GM13976 (cell line): ENCODE data around the gene THSD4.

ENCODE experiments used
- DNase-seq: peaks from one replicate; pipeline ENCODE4 v3.0.0; 2012; ENCODE audit warnings: low spot score
- in situ Hi-C: fragments of 300-500 bp; cut with MboI; formaldehyde crosslinking; loops from one replicate; pipeline ENCODE4 v1.12.0; 2022; ENCODE audit warnings: low sequenced_read_pairs, mixed read lengths, inconsistent platforms; ENCODE audit not compliant: unreplicated experiment
- TF ChIP-seq, protein P1 (sequence below): IDR thresholded peaks from 2 replicates; pipeline ENCODE4 v1.5.1; 2012; ENCODE audit warnings: borderline replicate concordance, mild to moderate bottlenecking; ENCODE audit not compliant: insufficient read depth; ENCODE audit errors: extremely low read depth, missing control alignments, control extremely low read depth

Gene THSD4

DNA sequence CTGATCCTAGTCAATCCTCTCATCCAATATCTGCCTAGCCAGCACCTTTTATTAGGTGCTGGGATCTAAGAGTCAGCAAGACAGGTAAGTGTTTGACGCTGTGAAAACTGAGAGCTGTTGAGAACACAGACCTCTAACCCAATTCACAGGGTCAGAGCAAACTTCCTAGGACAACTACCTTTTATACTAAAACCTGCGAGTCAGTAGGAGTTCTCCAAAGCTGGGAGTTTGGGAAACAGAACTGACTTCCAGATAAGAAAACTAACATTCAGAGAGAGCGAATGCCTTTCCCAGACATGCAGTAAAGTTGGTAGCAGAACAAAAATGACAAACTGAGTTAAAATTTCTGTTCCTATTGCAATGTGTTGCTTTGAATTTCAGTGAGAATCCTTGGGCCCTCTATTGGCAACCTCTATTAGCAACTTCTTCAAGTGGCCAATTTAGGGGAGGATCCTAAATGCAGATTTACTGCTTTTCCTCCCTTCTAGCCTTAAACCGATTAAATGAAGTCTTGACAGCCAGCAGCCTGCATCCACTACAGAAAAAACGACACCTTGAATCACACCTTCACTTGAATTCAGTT is 706.4 kb downstream of the THSD4 start:
- no peak for DNase-seq
- TF ChIP-seq, protein P1, sequence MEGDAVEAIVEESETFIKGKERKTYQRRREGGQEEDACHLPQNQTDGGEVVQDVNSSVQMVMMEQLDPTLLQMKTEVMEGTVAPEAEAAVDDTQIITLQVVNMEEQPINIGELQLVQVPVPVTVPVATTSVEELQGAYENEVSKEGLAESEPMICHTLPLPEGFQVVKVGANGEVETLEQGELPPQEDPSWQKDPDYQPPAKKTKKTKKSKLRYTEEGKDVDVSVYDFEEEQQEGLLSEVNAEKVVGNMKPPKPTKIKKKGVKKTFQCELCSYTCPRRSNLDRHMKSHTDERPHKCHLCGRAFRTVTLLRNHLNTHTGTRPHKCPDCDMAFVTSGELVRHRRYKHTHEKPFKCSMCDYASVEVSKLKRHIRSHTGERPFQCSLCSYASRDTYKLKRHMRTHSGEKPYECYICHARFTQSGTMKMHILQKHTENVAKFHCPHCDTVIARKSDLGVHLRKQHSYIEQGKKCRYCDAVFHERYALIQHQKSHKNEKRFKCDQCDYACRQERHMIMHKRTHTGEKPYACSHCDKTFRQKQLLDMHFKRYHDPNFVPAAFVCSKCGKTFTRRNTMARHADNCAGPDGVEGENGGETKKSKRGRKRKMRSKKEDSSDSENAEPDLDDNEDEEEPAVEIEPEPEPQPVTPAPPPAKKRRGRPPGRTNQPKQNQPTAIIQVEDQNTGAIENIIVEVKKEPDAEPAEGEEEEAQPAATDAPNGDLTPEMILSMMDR, result no peak
- in situ Hi-C loops, result no loop called here

DNA sequence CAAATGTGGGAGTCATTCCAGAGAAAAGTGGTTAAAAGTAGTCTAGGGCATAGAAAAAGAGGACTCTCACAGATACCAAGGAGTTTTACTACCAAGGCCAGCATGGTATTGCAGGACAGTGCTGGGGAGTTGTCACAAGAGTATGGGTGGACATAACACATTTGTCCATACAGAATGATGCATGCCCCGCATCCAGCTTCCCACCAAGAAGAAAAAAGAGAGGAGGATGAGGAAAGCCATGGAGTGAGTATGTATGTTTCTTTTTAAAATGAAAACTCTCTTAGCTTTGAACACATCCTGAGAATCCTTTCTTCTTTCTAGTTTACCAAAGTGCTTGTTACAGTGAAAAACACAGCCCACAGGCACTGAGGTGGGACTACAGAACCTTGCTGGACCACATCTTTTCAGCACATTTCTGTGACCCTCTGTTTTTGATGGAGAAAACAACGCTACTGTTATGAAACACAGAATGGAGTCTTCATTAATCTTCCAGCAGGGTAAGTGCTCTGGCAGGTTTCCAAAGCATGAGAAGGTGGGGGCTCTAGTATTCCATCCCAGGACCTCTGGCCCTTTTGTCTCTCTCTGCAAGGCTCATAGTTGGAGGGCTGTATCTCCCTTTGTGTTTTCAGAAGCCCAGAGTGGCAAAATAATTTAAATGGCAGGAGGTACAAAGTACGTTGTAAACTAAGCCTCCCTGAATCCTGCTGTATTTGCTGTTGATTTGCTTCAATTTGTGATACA is 707.8 kb downstream of the THSD4 start:
- TF ChIP-seq, protein P1, result no peak
- in situ Hi-C loops, result no loop called here
- DNase-seq, result no peak

DNA sequence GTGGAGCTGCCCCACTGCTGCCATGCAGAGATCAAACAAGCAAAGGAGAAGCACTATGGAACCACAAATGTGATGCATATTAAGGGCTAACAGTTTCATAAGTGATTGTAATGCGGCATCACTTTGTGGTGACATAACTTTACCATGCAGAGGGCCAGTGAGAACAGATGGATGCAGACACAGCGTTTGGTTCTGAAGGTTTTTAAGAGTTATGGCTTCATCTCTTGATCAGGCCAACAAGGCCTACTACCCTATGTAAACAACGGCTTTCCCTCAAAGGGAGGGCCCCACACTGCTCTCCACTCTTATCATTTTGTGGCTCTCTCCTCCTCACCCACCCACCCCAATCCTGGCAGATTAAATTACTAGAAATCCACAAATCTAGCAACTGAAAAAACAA is 708.5 kb downstream of the THSD4 start:
- in situ Hi-C loops, result no loop called here
- TF ChIP-seq, protein P1, result no peak
- no peak for DNase-seq

DNA sequence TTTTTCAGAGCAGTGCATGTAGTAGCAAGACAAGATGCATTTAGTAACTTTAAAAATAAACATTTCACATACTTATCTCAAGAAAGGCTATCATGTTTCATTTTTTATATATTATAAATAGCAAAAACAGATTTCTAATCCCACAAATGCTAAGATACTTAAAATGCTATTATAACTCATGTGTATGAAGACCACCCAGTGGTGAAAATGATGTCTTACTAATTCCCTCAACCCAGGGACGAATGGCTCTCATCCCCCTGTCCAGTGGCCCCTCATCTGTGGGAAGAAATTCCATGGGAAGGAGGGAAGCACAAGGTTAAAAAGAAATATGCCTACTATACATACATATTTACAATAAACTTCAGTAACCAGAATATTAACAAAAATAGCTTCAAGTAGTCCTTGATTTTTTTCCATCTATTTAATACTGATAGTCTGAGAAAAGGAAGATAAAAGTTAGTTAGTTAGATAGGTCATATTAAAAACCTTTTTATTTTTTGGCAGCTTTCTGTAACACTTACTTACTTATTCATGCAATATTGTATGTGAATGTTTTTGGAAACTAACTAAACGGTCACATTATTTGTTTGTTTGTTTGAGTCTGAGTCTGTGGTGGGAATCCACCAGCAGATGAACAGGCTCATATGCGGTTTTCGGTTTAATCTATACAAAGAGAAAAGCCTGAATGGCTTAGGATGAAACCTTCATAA is 709.9 kb downstream of the THSD4 start:
- TF ChIP-seq, protein P1, result no peak
- DNase-seq, result no peak
- in situ Hi-C loops, result no loop called here

DNA sequence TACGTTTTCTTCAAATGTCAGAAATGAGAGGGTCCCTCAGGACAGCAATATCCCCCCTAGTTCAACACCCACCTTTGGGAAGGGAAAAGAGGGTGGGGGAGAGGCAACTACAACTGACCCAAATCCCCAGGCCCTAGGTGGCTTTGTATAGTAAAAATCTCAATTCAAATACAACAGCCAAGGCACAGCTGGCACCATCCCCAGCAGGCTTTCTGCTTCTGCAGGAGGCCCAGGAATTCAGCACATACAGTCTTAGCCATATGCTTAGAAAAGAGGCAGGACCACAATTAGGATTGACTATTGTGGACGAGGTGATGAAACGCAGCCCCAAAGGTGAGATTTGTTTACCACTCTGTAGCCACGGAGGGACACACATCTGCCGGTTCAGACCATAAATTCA is 710.9 kb downstream of the THSD4 start:
- TF ChIP-seq, protein P1, result no peak
- no peak for DNase-seq
- in situ Hi-C loops, result no loop called here

DNA sequence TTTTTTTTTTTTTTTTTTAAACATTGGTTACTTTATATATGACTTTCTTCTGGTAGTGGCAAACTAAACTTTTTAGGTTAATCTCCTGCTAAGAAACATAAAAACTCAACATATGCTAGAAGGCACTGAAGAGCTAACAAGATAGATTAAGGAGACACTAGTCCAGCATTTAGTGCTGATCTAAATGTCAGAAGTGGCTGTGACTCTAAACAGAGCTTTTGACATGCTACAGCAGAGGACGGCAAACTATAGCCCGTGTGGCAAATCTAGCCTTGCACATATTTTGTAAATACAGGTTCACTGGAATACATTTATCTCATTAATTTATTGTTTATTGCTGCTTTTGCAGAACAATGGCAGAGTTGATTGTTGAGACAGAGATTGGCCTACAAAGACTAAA is 715.7 kb downstream of the THSD4 start:
- no peak for DNase-seq
- in situ Hi-C loops, result no loop called here
- TF ChIP-seq, protein P1, result no peak
